HG03378 (cell line): ENCODE measurements around the gene FKBP6.
"Not testable (repeated sequence)": the region's sequence is repeated elsewhere in the genome, so short reads cannot be mapped to it uniquely, and the experiment has no call there.

Source experiments
- ATAC-seq: cut with Tn5 transposase; IDR thresholded peaks from one replicate; pipeline ENCODE4 v1.9.1; 2021; ENCODE audit warnings: mild to moderate bottlenecking, moderate library complexity; ENCODE audit not compliant: unreplicated experiment

Gene FKBP6

GRCh38 chr7:73354196-73354595 is 26.2 kb downstream of the FKBP6 start:
- no peak for ATAC-seq

GRCh38 chr7:73354821-73355220 is 26.9 kb downstream of the FKBP6 start:
- ATAC-seq, result no peak

DNA sequence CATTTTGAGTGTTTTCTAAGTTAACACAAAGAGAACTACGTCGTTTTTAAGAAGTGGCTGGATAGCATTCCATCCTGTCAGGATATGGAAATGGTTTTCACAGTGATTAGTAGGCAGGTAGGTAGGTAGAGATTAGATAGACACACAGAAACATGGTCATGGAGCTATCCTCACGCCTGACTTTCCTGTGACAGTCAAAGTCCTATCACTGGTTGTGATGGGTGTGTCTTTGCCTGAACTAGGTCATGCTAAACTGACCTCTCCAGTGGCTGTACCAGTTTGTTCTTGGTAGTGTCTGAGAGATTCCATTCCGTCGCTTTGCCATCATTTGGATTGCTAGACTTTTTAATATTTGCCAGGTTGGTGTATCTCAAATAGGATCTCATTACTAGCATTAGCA is 28.2 kb downstream of the FKBP6 start:
- no peak for ATAC-seq

- no peak for ATAC-seq
Measured at GRCh38 chr7:73358590-73359275, 30.8 kb downstream of the FKBP6 start.

DNA sequence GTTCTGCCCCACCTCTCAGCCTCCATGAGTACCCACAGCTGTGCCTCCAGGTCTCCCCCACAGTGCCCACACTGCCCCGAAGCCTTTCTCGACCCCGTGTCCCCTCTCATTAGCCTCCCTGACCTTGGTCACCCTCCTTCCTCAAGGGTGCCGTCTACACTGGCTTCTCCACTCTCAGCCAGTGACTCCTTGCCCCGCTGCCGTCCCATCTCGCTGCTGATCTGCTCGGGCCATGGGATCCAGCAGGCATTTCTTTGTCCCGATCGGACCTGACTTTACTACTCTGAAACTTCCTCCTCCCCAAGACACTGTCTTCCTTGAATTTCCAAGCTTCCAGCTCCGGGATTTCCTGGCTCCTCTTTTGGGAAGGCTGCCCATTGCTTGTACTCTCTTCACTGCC is 31.3 kb downstream of the FKBP6 start:
- ATAC-seq, result no peak

DNA sequence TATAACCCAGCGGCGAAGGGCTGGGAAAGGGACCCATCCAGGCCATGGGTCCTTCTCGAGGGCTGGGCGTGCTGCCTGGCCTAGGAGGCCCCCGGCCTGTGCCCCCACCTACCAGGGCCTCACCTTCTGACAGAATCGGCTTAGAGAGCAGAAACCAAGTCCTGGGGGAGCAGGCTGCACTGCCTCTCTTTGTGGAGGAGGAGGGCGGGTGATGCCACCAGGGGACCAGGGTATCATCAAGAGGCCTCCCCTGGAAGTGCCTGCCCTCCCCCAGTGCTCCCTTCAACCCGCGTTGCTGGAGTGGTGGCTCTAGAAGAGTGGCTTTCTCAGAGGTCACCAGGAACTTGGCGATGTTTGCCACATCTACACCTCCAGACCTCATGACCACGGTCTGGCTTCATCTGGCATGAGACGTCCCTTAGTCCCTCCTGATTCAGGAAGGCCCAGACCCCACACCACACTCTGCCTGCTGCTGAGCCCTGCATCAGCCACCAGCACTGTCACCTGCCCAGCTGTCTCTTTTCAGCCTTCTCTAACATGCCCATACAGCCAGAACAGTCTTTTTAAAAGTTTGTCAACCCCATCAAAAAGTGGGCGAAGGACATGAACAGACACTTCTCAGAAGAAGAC is 31.9 kb downstream of the FKBP6 start:
- ATAC-seq, result no peak

GRCh38 chr7:73360590-73360989 is 32.6 kb downstream of the FKBP6 start:
- not testable (repeated sequence) for ATAC-seq

- ATAC-seq, result no peak
Measured at GRCh38 chr7:73363225-73364005, 35.5 kb downstream of the FKBP6 start.

- no peak for ATAC-seq
Measured at GRCh38 chr7:73364006-73364728, 36.2 kb downstream of the FKBP6 start.

- no peak for ATAC-seq
Measured at GRCh38 chr7:73366127-73366526, 38.2 kb downstream of the FKBP6 start.

DNA sequence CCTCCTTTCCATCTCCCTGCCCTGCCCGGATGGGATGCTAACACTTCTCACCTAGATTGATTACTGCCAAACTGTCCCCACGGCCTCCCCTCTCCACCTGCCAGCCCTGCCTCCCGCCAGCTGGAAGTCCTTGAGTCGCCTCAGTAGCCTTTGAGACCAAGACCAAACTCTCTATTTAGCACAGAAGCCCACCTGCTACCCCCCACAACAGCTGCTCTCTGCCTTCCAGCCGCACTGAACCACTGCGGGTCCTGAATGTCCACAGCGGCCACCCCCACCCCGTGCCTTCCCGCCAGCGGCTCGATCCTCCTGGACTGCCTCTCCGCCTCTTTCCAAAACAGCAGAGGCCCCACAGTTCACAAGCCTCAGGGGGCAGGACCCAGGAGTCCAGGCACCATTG is 39.0 kb downstream of the FKBP6 start:
- ATAC-seq, result no peak

DNA sequence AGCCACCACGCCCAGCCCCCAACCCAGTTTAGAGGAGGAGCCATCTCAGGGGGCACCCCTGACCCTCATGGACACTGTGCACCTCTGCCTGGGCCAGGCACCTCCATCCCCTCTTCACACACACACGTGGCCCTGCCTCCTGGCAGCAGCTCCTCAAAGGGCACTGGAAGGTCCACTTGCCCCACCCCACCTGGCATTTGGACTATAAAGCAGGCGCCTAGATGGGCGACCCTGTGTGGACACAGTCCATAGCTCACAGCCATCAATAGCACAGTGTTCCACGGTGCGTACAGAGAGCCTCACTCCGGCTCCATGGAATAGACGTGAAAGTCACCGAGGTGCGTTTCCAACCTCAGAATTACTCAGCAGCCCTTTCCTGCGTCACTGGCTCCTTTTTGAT is 41.0 kb downstream of the FKBP6 start:
- ATAC-seq, result no peak

DNA sequence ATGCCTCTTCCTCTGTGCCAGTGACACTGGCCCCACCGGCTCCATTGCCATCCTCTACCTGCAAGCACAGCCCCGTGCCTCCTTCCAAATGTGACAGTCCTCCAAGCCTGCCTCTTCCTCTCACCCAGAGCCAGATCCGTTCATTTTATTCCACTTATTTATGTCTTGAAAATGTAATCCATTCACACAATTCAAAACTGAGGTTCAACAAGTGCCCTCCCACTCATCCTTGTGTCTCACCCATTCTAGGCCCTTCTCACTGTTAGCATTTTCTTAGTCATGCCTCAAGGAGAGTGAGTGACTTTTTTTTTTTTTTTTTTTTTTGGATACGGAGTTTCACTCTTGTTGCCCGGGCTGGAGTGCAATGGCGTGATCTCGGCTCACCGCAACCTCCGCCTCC is 41.7 kb downstream of the FKBP6 start:
- no peak for ATAC-seq

GRCh38 chr7:73373741-73374140 is 45.8 kb downstream of the FKBP6 start:
- no peak for ATAC-seq

GRCh38 chr7:73376262-73376661 is 48.3 kb downstream of the FKBP6 start:
- not testable (repeated sequence) for ATAC-seq

DNA sequence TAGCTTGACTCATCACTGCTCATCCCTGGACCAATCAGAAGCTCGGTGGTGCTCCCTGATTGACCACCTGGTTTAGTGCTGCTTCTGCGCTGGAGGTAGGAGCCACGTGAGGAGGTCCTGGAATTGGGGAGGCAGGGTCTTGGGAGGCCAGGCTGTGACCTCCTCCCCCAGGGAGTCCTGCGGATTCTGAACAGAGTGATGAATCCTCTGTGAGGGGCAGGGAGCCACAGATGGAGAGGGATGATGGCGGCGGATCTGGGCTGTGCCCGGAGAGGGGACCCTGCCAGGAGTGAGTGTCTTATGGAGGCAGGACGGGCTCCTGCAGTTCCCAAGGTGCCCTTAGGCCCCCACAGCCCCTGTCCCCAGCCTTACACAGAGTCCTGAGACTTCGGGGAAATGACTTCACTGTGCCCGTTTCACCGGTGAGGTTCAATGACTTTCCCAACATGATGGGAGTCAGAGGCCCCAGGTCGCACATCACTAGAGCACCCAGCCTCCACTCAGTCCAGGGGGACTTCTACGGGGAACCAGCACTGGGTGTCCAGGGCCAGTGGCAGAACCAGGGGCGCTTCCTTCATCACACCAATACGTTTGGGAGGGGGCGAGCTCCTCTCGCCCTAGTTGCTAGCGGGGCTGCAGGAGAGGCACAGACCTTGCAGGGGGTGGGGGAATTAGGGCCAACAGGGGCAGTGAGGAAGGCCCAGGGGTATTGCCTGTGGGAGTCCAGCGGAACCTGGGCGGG is 48.9 kb downstream of the FKBP6 start:
- no peak for ATAC-seq

GRCh38 chr7:73377413-73378200 is 49.6 kb downstream of the FKBP6 start:
- not testable (repeated sequence) for ATAC-seq

GRCh38 chr7:73382934-73383503 is 55.1 kb downstream of the FKBP6 start:
- ATAC-seq, result no peak

GRCh38 chr7:73387221-73387828 is 59.4 kb downstream of the FKBP6 start:
- ATAC-seq, result no peak
